CD14-positive monocyte (primary cell): Measurements from ENCODE around the gene STK38L. TPM values are rescaled to one million over a fixed set of nuclear protein-coding genes. Genes with fewer than 3 reads are reported as not detected.
A peak's percentile ranks its signal among the peaks of the same experiment; 100 is the strongest.

Experiments used
- DNase-seq, 3 donors: peaks; one replicate each; pipeline ENCODE4 v3.0.0-alpha.2; 2011 to 2022
- H2AFZ ChIP-seq: 2 replicates; pipeline ENCODE4 v1.6.0; 2012; ENCODE audit warnings: mild to moderate bottlenecking, low read depth, low read length, inconsistent platforms; ENCODE audit not compliant: insufficient read depth, poor library complexity, severe bottlenecking
- H3K27ac ChIP-seq, 2 donors: 1 replicate in 1 of 2; 2 replicates in 1 of 2; pipeline ENCODE4 v1.5.1; 2012 to 2013; ENCODE audit warnings: low read length in 2 of 2, control low read depth in 1 of 2, inconsistent platforms in 1 of 2, low read depth in 1 of 2, mild to moderate bottlenecking in 1 of 2
- H3K27me3 ChIP-seq, 2 donors: one replicate each; pipeline versions ENCODE4 v1.6.0 to v1.6.1; 2011 to 2013; ENCODE audit warnings: low read length in 2 of 2; ENCODE audit not compliant: control insufficient read depth in 2 of 2, insufficient read depth in 2 of 2
- H3K36me3 ChIP-seq, 2 donors: replicated peaks in 1 of 2; 1 replicate in 1 of 2; 2 replicates in 1 of 2; pipeline versions ENCODE4 v1.5.1 to v1.6.1; 2012 to 2013; ENCODE audit warnings: low read length in 2 of 2, control low read depth in 1 of 2, inconsistent platforms in 1 of 2, mild to moderate bottlenecking in 1 of 2; ENCODE audit not compliant: insufficient read depth in 2 of 2, control insufficient read depth in 1 of 2
- H3K4me1 ChIP-seq, 2 donors: 1 replicate in 1 of 2; 2 replicates in 1 of 2; pipeline versions ENCODE4 v1.5.1 to v1.6.1; 2012 to 2013; ENCODE audit warnings: low read length in 2 of 2, control low read depth in 1 of 2, inconsistent platforms in 1 of 2, mild to moderate bottlenecking in 1 of 2, moderate library complexity in 1 of 2; ENCODE audit not compliant: insufficient read depth in 2 of 2, control insufficient read depth in 1 of 2
- H3K4me2 ChIP-seq: replicated peaks from 2 replicates; pipeline ENCODE3; 2012; ENCODE audit warnings: low read length, moderate library complexity, mild to moderate bottlenecking; ENCODE audit not compliant: poor library complexity, severe bottlenecking; ENCODE audit errors: extremely low read depth
- H3K4me3 ChIP-seq, 3 experiments: fragments of 200-600 bp in 1 of 3; sonication (generic) in 1 of 3; replicated peaks in 1 of 3; 1 replicate in 2 of 3; 2 replicates in 1 of 3; pipeline ENCODE4 v1.5.1; 2011 to 2013; ENCODE audit warnings: low read length in 3 of 3, mild to moderate bottlenecking in 3 of 3, control low read depth in 2 of 3, low read depth in 2 of 3, inconsistent platforms in 1 of 3, moderate library complexity in 1 of 3
- H3K79me2 ChIP-seq: 2 replicates; pipeline ENCODE4 v1.6.0; 2012; ENCODE audit warnings: mild to moderate bottlenecking, control low read depth, inconsistent platforms, low read length, moderate library complexity; ENCODE audit not compliant: insufficient read depth
- H3K9ac ChIP-seq: 2 replicates; pipeline ENCODE4 v1.6.0; 2017; ENCODE audit warnings: low read length, mild to moderate bottlenecking; ENCODE audit not compliant: insufficient read depth, poor library complexity, severe bottlenecking
- H3K9me3 ChIP-seq, 2 donors: replicated peaks in 1 of 2; 1 replicate in 1 of 2; 2 replicates in 1 of 2; pipeline versions ENCODE4 v1.5.1 to v1.6.1; 2012 to 2013; ENCODE audit warnings: low read length in 2 of 2, control low read depth in 1 of 2; ENCODE audit not compliant: control insufficient read depth in 1 of 2, insufficient read depth in 1 of 2
- H4K20me1 ChIP-seq: 2 replicates; pipeline ENCODE4 v1.6.0; 2012; ENCODE audit warnings: mild to moderate bottlenecking, low read length, control low read depth, moderate library complexity; ENCODE audit not compliant: insufficient read depth
- H3K27ac Mint-ChIP-seq, 7 donors: one replicate each; pipeline ENCODE4 v1.8.0; 2020; ENCODE audit warnings: mild to moderate bottlenecking in 7 of 7, mixed read lengths in 7 of 7, moderate library complexity in 6 of 7, inconsistent platforms in 2 of 7
- H3K27me3 Mint-ChIP-seq, 3 donors: one replicate each; pipeline ENCODE4 v1.8.0; 2021 to 2022; ENCODE audit warnings: low read depth in 3 of 3, mild to moderate bottlenecking in 3 of 3, mixed read lengths in 3 of 3, moderate library complexity in 3 of 3, inconsistent platforms in 1 of 3
- H3K36me3 Mint-ChIP-seq, 2 donors: one replicate each; pipeline ENCODE4 v1.8.0; 2020; ENCODE audit warnings: mixed read lengths in 2 of 2, inconsistent platforms in 1 of 2, mild to moderate bottlenecking in 1 of 2
- H3K4me1 Mint-ChIP-seq: one replicate; pipeline ENCODE4 v1.8.0; 2020; ENCODE audit warnings: mild to moderate bottlenecking, mixed read lengths
- H3K4me3 Mint-ChIP-seq, 2 donors: one replicate each; pipeline ENCODE4 v1.8.0; 2020; ENCODE audit warnings: mild to moderate bottlenecking in 2 of 2, mixed read lengths in 2 of 2, moderate library complexity in 1 of 2
- H3K9me3 Mint-ChIP-seq, 7 donors: one replicate each; pipeline ENCODE4 v1.8.0; 2020 to 2022; ENCODE audit warnings: mixed read lengths in 7 of 7, mild to moderate bottlenecking in 6 of 7, moderate library complexity in 6 of 7, inconsistent platforms in 2 of 7
- CTCF ChIP-seq: fragments of 200-600 bp; IDR thresholded peaks from one replicate; pipeline ENCODE4 v1.8.0; 2022; ENCODE audit warnings: antibody characterized with exemption, mild to moderate bottlenecking
- WGBS: methylation state at CpG from one replicate; pipeline ENCODE4 v1.1.5; 2013; ENCODE audit warnings: missing lambda C conversion rate; ENCODE audit not compliant: insufficient coverage; 5-methylcytosine and 5-hydroxymethylcytosine counted together
- intact Hi-C, 2 donors: fragments of 100-400 bp; cut with micrococcal nuclease; formaldehyde crosslinking; loops; one replicate each; pipeline versions ENCODE4 v1.15.0 to v1.15.1; 2023
- polyA plus RNA-seq, 3 donors: library from polyadenylated mRNA; depleted of rRNA in 1 of 3; unstranded in 2 of 3; stranded (reverse) in 1 of 3; fragments of 300-500 nt in 2 of 3; fragments of >200 nt in 1 of 3; fragmentation: Illumina TruSeq in 2 of 3; gene quantifications; 1 replicate in 2 of 3; 2 replicates in 1 of 3; pipeline ENCODE4 v1.2.3, GENCODE V29; 2012 to 2021

Gene STK38L
- polyA plus RNA-seq, 3 donors: 20.0 to 29.5 (median 20.5) TPM

GRCh38 chr12:27319848-27320247 lies 75.8 kb downstream of the STK38L start:
- Histone ChIP-seq H3K4me1 (no peaks in the 10 kb centered on the region), H3K9ac (no peak overlapping the region), H3K4me3 (no peak overlapping the region), H3K9me3 (no peaks in the 10 kb centered on the region), H3K27me3 (no peaks in the 10 kb centered on the region), H3K27ac (no peak overlapping the region), H3K4me2 (no peak overlapping the region), H3K79me2 (no peaks in the 10 kb centered on the region), H3K36me3 (peaks cover 86 to 100% of the 10 kb centered on the region in 2 donors), H4K20me1 (peaks cover 3% of the 10 kb centered on the region), H2AFZ (no peak overlapping the region)
- no peak for DNase-seq
- 94% methylated on average over 2 of the region's 2 CpGs for WGBS
- intact Hi-C loops: no loop called here
- H3K36me3 Mint-ChIP-seq: peaks cover 64 to 81% of the 10 kb centered on the region in 2 donors
- peak overlapping the region in 1 of 7 donors; percentile 79 for H3K27ac Mint-ChIP-seq
- H3K27me3 Mint-ChIP-seq: peaks cover 0 to 1% (median 0%) of the 10 kb centered on the region in 3 donors
- H3K4me3 Mint-ChIP-seq: no peak overlapping the region
- H3K9me3 Mint-ChIP-seq: no peaks in the 10 kb centered on the region
- H3K4me1 Mint-ChIP-seq: no peaks in the 10 kb centered on the region
- TF ChIP-seq CTCF: no peak

GRCh38 chr12:27324530-27324929 lies 80.4 kb downstream of the STK38L start:
- Histone ChIP-seq H3K27ac (no peak overlapping the region), H3K4me2 (no peak overlapping the region), H3K4me3 (no peak overlapping the region), H3K36me3 (peaks cover 56 to 77% of the 10 kb centered on the region in 2 donors), H2AFZ (no peak overlapping the region), H3K9me3 (no peaks in the 10 kb centered on the region), H3K4me1 (no peaks in the 10 kb centered on the region), H3K79me2 (no peaks in the 10 kb centered on the region), H4K20me1 (peaks cover 3% of the 10 kb centered on the region), H3K27me3 (no peaks in the 10 kb centered on the region), H3K9ac (no peak overlapping the region)
- H3K27ac Mint-ChIP-seq: no peak overlapping the region
- no peaks in the 10 kb centered on the region for H3K4me1 Mint-ChIP-seq
- TF ChIP-seq CTCF: no peak
- H3K9me3 Mint-ChIP-seq: no peaks in the 10 kb centered on the region
- H3K4me3 Mint-ChIP-seq: no peak overlapping the region
- H3K36me3 Mint-ChIP-seq: peaks cover 53 to 63% of the 10 kb centered on the region in 2 donors
- no peak for DNase-seq
- H3K27me3 Mint-ChIP-seq: peaks cover 0 to 1% (median 0%) of the 10 kb centered on the region in 3 donors
- intact Hi-C loops: no loop called here
